ENCODE data around the gene CASK.

The CASK gene

DNA sequence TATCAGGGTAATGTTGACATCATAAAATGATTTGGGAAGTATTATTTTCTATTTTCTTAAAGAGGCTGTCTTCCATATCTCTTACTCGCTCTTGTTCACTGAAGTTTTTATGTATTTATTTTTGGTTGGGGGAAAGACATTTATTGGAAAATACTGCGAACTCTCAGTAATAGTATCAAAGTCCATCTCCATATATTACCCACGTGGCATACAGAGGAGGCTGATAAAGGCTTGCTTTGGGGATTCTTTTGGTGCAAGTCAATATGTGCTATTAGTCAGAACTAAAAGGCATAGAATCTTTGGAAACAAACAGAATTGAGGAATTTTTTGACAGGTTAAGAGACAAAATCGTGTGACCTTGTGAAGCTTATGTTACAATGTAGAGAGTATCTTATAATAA lies 374.9 kb downstream of the CASK start:
- no peak for ATAC-seq
- TF ChIP-seq, protein P1, sequence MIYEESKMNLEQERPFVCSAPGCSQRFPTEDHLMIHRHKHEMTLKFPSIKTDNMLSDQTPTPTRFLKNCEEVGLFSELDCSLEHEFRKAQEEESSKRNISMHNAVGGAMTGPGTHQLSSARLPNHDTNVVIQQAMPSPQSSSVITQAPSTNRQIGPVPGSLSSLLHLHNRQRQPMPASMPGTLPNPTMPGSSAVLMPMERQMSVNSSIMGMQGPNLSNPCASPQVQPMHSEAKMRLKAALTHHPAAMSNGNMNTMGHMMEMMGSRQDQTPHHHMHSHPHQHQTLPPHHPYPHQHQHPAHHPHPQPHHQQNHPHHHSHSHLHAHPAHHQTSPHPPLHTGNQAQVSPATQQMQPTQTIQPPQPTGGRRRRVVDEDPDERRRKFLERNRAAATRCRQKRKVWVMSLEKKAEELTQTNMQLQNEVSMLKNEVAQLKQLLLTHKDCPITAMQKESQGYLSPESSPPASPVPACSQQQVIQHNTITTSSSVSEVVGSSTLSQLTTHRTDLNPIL (CRISPR knock-in tag; IDR thresholded peaks at IDR 0.05; ENCODE audit: low read depth) = no peak
- no peak for TF ChIP-seq TOX (CRISPR knock-in tag; IDR thresholded peaks at IDR 0.05; ENCODE audit: borderline replicate concordance)
- TF ChIP-seq CSDC2 (CRISPR knock-in tag; IDR thresholded peaks at IDR 0.05) = no peak

DNA sequence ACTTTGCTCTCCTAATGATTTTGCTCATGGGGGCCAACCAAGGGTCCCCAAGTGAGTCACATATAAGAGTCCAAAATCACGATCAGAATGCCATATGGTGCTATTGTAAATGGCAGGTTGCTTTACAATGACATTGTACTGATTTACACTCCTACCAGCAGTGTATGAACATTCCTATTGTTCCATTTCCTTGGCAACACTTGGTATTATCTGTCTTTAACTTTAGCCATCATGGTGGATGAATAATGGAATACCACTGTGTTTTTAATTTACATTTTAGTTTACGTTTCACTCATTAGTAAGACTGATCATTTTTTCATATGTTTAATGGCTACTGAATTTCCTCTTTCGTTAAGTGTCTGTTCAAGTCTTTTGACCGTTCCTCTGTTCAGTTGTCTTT lies 379.7 kb downstream of the CASK start:
- ATAC-seq = no peak
- TF ChIP-seq ZC3H10 (CRISPR knock-in tag; IDR thresholded peaks at IDR 0.05) (no peak), ZFP3 (CRISPR knock-in tag; IDR thresholded peaks at IDR 0.05) (no peak), ESRRG (CRISPR knock-in tag; IDR thresholded peaks at IDR 0.05) (no peak)
- TF ChIP-seq, protein P2, sequence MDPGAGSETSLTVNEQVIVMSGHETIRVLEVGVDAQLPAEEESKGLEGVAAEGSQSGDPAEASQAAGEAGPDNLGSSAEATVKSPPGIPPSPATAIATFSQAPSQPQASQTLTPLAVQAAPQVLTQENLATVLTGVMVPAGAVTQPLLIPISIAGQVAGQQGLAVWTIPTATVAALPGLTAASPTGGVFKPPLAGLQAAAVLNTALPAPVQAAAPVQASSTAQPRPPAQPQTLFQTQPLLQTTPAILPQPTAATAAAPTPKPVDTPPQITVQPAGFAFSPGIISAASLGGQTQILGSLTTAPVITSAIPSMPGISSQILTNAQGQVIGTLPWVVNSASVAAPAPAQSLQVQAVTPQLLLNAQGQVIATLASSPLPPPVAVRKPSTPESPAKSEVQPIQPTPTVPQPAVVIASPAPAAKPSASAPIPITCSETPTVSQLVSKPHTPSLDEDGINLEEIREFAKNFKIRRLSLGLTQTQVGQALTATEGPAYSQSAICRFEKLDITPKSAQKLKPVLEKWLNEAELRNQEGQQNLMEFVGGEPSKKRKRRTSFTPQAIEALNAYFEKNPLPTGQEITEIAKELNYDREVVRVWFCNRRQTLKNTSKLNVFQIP (CRISPR knock-in tag; IDR thresholded peaks at IDR 0.05; ENCODE audit: borderline replicate concordance, low read depth) = no peak

DNA sequence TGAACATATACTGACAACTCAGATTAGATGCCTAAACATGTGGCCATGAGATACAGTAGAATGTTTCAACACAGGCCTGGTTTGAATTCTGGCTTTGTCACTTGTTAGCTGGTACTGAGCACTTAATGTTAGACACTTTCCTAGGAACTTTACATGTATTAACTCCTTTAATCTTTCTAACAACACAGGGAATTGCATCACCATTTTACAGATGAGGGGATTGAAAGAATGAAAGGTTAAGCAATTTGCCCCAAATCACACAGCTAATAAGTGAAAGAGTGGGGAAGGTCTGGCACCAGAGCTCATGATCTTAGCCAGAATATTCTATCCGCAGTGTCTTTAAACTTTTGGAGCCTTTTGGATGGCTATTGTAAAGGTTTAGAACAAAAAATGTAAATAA lies 380.3 kb downstream of the CASK start:
- no peak for ATAC-seq
- TF ChIP-seq ZNF8 (CRISPR knock-in tag; IDR thresholded peaks at IDR 0.05) (no peak), ESRRG (CRISPR knock-in tag; IDR thresholded peaks at IDR 0.05) (no peak), TCF4 (CRISPR knock-in tag; IDR thresholded peaks at IDR 0.05; ENCODE audit: borderline replicate concordance) (no peak), ISL1 (CRISPR knock-in tag; IDR thresholded peaks at IDR 0.05) (no peak), SNAI2 (CRISPR knock-in tag; IDR thresholded peaks at IDR 0.05) (no peak), CSDC2 (CRISPR knock-in tag; IDR thresholded peaks at IDR 0.05) (no peak)
- TF ChIP-seq, protein P2 (CRISPR knock-in tag; IDR thresholded peaks at IDR 0.05; ENCODE audit: borderline replicate concordance, low read depth) = no peak
- TF ChIP-seq, protein P3, sequence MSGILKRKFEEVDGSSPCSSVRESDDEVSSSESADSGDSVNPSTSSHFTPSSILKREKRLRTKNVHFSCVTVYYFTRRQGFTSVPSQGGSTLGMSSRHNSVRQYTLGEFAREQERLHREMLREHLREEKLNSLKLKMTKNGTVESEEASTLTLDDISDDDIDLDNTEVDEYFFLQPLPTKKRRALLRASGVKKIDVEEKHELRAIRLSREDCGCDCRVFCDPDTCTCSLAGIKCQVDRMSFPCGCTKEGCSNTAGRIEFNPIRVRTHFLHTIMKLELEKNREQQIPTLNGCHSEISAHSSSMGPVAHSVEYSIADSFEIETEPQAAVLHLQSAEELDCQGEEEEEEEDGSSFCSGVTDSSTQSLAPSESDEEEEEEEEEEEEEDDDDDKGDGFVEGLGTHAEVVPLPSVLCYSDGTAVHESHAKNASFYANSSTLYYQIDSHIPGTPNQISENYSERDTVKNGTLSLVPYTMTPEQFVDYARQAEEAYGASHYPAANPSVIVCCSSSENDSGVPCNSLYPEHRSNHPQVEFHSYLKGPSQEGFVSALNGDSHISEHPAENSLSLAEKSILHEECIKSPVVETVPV (CRISPR knock-in tag; IDR thresholded peaks at IDR 0.05) = no peak
- TF ChIP-seq, protein P4, sequence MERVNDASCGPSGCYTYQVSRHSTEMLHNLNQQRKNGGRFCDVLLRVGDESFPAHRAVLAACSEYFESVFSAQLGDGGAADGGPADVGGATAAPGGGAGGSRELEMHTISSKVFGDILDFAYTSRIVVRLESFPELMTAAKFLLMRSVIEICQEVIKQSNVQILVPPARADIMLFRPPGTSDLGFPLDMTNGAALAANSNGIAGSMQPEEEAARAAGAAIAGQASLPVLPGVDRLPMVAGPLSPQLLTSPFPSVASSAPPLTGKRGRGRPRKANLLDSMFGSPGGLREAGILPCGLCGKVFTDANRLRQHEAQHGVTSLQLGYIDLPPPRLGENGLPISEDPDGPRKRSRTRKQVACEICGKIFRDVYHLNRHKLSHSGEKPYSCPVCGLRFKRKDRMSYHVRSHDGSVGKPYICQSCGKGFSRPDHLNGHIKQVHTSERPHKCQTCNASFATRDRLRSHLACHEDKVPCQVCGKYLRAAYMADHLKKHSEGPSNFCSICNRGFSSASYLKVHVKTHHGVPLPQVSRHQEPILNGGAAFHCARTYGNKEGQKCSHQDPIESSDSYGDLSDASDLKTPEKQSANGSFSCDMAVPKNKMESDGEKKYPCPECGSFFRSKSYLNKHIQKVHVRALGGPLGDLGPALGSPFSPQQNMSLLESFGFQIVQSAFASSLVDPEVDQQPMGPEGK (CRISPR knock-in tag; IDR thresholded peaks at IDR 0.05; ENCODE audit: borderline replicate concordance) = no peak

DNA sequence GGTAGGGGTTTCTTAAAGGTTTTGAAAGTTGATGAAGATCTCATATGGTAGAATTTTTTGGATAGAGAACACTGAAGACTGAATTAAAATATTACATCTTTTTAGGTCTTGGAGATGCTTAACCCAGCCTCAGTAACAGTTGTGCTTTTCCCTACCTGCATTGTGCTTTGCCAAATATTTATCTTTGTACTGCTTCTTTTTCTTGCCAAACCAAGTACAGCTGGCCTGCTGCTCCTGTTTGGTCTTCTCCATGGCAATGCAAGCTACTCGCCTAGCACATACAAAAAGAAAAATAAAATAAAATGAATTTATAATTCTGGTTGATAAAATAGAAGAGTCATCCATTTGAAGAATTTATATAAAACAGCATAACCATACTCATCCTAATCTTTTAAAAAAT lies 380.8 kb downstream of the CASK start:
- TF ChIP-seq ZNF70 (CRISPR knock-in tag; IDR thresholded peaks at IDR 0.05) (no peak), ESRRG (CRISPR knock-in tag; IDR thresholded peaks at IDR 0.05) (no peak), SNAI2 (CRISPR knock-in tag; IDR thresholded peaks at IDR 0.05) (no peak), ZFP30 (CRISPR knock-in tag; IDR thresholded peaks at IDR 0.05) (no peak), CSDC2 (CRISPR knock-in tag; IDR thresholded peaks at IDR 0.05) (no peak), ZNF8 (CRISPR knock-in tag; IDR thresholded peaks at IDR 0.05) (no peak)

DNA sequence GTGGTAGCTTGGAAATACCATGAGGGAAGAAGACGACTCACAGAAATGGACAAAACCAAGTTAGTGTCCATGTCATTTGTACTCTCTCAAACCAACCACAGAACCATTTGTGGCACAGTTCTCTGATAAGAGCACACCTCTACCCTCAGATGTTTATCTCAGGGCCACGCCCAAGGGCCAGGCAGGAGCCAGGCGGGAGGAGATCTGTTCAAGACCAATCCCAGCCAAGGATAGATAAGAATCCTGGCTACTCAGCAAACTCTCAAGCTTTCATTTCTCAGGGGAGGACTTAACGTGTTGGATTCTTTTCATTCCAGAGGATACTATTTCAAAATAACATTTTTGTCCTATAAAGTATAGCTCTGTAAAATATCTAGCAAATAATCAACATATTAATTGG lies 381.2 kb downstream of the CASK start:
- TF ChIP-seq ARNTL (CRISPR knock-in tag; IDR thresholded peaks at IDR 0.05; ENCODE audit: borderline replicate concordance, low read depth) (no peak), ZFP30 (CRISPR knock-in tag; IDR thresholded peaks at IDR 0.05) (no peak), GLIS3 (CRISPR knock-in tag; IDR thresholded peaks at IDR 0.05) (no peak), ZNF8 (CRISPR knock-in tag; IDR thresholded peaks at IDR 0.05) (no peak), SNAI2 (CRISPR knock-in tag; IDR thresholded peaks at IDR 0.05) (no peak), ZNF565 (CRISPR knock-in tag; conservative IDR thresholded peaks at IDR 0.05; ENCODE audit: low read depth) (no peak), CSDC2 (CRISPR knock-in tag; IDR thresholded peaks at IDR 0.05) (no peak), OSR1 (CRISPR knock-in tag; IDR thresholded peaks at IDR 0.05) (no peak)
- TF ChIP-seq, protein P4 (CRISPR knock-in tag; IDR thresholded peaks at IDR 0.05; ENCODE audit: borderline replicate concordance) = no peak
- TF ChIP-seq, protein P5, sequence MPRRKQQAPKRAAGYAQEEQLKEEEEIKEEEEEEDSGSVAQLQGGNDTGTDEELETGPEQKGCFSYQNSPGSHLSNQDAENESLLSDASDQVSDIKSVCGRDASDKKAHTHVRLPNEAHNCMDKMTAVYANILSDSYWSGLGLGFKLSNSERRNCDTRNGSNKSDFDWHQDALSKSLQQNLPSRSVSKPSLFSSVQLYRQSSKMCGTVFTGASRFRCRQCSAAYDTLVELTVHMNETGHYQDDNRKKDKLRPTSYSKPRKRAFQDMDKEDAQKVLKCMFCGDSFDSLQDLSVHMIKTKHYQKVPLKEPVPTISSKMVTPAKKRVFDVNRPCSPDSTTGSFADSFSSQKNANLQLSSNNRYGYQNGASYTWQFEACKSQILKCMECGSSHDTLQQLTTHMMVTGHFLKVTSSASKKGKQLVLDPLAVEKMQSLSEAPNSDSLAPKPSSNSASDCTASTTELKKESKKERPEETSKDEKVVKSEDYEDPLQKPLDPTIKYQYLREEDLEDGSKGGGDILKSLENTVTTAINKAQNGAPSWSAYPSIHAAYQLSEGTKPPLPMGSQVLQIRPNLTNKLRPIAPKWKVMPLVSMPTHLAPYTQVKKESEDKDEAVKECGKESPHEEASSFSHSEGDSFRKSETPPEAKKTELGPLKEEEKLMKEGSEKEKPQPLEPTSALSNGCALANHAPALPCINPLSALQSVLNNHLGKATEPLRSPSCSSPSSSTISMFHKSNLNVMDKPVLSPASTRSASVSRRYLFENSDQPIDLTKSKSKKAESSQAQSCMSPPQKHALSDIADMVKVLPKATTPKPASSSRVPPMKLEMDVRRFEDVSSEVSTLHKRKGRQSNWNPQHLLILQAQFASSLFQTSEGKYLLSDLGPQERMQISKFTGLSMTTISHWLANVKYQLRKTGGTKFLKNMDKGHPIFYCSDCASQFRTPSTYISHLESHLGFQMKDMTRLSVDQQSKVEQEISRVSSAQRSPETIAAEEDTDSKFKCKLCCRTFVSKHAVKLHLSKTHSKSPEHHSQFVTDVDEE (CRISPR knock-in tag; IDR thresholded peaks at IDR 0.05) = no peak
- ATAC-seq = no peak

More for the DNA sequence above, 380.8 kb downstream of the CASK start:
- no peak for ATAC-seq

All from SK-N-SH treated with all-trans-retinoic acid at 6 μM for 48 hours (cell line).